Astrocyte (in vitro differentiated cells and primary cell): ENCODE measurements around the gene MPND. TPM values are rescaled to one million over a fixed set of nuclear protein-coding genes. Genes with fewer than 3 reads are reported as not detected.

Experiments
- DNase-seq: peaks from one replicate; pipeline ENCODE4 v3.0.0-alpha.2; 2010; ENCODE audit warnings: low read depth
- FAIRE-seq: peaks from 2 replicates; lab custom pipeline; 2011; peaks lifted over from hg19 to GRCh38; lab: Jason Lieb, UNC
- H2AFZ ChIP-seq: 2 replicates; pipeline ENCODE4 v1.6.0; 2012; ENCODE audit warnings: low read depth, low read length, inconsistent platforms
- H3K27ac ChIP-seq: 2 replicates; pipeline ENCODE4 v1.5.1; 2011; ENCODE audit warnings: low read depth, low read length, inconsistent platforms
- H3K27me3 ChIP-seq: 2 replicates; pipeline ENCODE4 v1.6.0; 2011; ENCODE audit warnings: low read length, inconsistent platforms; ENCODE audit not compliant: insufficient read depth
- H3K36me3 ChIP-seq: 2 replicates; pipeline ENCODE4 v1.5.1; 2011; ENCODE audit warnings: low read length, inconsistent platforms; ENCODE audit not compliant: insufficient read depth
- H3K4me1 ChIP-seq: 2 replicates; pipeline ENCODE4 v1.5.1; 2011; ENCODE audit warnings: low read length, inconsistent platforms; ENCODE audit not compliant: insufficient read depth
- H3K4me2 ChIP-seq: 2 replicates; pipeline ENCODE4 v1.6.0; 2012; ENCODE audit warnings: low read length, inconsistent platforms
- H3K4me3 ChIP-seq: 2 replicates; pipeline ENCODE4 v1.5.1; 2011; ENCODE audit warnings: low read depth, mild to moderate bottlenecking, low read length, inconsistent platforms; ENCODE audit not compliant: insufficient read depth
- H3K79me2 ChIP-seq: 2 replicates; pipeline ENCODE4 v1.6.0; 2012; ENCODE audit warnings: mild to moderate bottlenecking, low read length, inconsistent platforms; ENCODE audit not compliant: insufficient read depth
- H3K9ac ChIP-seq: 2 replicates; pipeline ENCODE4 v1.6.0; 2012; ENCODE audit warnings: mild to moderate bottlenecking, low read length, inconsistent platforms
- H3K9me3 ChIP-seq: 2 replicates; pipeline ENCODE4 v1.5.1; 2012; ENCODE audit warnings: low read depth, mild to moderate bottlenecking, low read length, inconsistent platforms; ENCODE audit not compliant: insufficient read depth
- H4K20me1 ChIP-seq: 2 replicates; pipeline ENCODE4 v1.6.0; 2012; ENCODE audit warnings: low read length, inconsistent platforms; ENCODE audit not compliant: insufficient read depth
- H3K27ac Mint-ChIP-seq: one replicate; pipeline ENCODE4 v1.8.0; 2021; ENCODE audit warnings: mild to moderate bottlenecking, mixed read lengths; ENCODE audit not compliant: unreplicated experiment
- H3K27me3 Mint-ChIP-seq: one replicate; pipeline ENCODE4 v1.8.0; 2021; ENCODE audit warnings: low read depth, mixed read lengths; ENCODE audit not compliant: unreplicated experiment
- H3K36me3 Mint-ChIP-seq: one replicate; pipeline ENCODE4 v1.8.0; 2021; ENCODE audit warnings: low read depth, mixed read lengths; ENCODE audit not compliant: unreplicated experiment
- H3K4me1 Mint-ChIP-seq: one replicate; pipeline ENCODE4 v1.8.0; 2021; ENCODE audit warnings: low read depth, mixed read lengths; ENCODE audit not compliant: unreplicated experiment
- H3K4me3 Mint-ChIP-seq: one replicate; pipeline ENCODE4 v1.8.0; 2021; ENCODE audit warnings: mild to moderate bottlenecking, moderate library complexity, mixed read lengths; ENCODE audit not compliant: unreplicated experiment
- H3K9me3 Mint-ChIP-seq: one replicate; pipeline ENCODE4 v1.8.0; 2021; ENCODE audit warnings: mild to moderate bottlenecking, mixed read lengths; ENCODE audit not compliant: unreplicated experiment
- CTCF ChIP-seq: IDR thresholded peaks from 2 replicates; pipeline ENCODE4 v1.5.1; 2011; ENCODE audit warnings: low read depth, mild to moderate bottlenecking, inconsistent platforms, low read length, moderate library complexity; ENCODE audit not compliant: insufficient read depth
- EZH2 ChIP-seq: IDR thresholded peaks from 2 replicates; pipeline ENCODE4 v1.6.1; 2012; ENCODE audit warnings: mild to moderate bottlenecking, low read length, inconsistent platforms; ENCODE audit not compliant: insufficient read depth
- total RNA-seq: library from RNA; stranded (reverse); gene quantifications from 2 replicates; pipeline ENCODE4 v1.2.1, GENCODE V29; 2021

The MPND gene
- total RNA-seq, 1 donor from 2014 or later, result 14.7 TPM

- Histone ChIP-seq H3K79me2 (peaks cover 13% of the 10 kb centered on the region), H2AFZ (no peak overlapping the region), H3K4me1 (no peaks in the 10 kb centered on the region), H3K4me2 (no peak overlapping the region), H3K27me3 (no peaks in the 10 kb centered on the region), H3K9ac (no peak overlapping the region), H3K9me3 (no peaks in the 10 kb centered on the region), H4K20me1 (peaks cover 48% of the 10 kb centered on the region), H3K27ac (no peak overlapping the region), H3K4me3 (no peak overlapping the region), H3K36me3 (peaks cover 6% of the 10 kb centered on the region)
- no peak for DNase-seq
- Mint-ChIP-seq H3K27me3 (no peaks in the 10 kb centered on the region), H3K4me1 (no peaks in the 10 kb centered on the region), H3K27ac (no peak overlapping the region), H3K36me3 (peaks cover 2% of the 10 kb centered on the region), H3K4me3 (peak overlapping the region; percentile 79), H3K9me3 (no peaks in the 10 kb centered on the region)
- TF ChIP-seq EZH2 (no peak), CTCF (no peak)
- FAIRE-seq, result no peak
Measured at GRCh38 chr19:4362101-4362828, 18.9 kb downstream of the MPND start.

- H3K4me2 ChIP-seq, result no peak overlapping the region
- no peak for TF ChIP-seq EZH2
- no peak for TF ChIP-seq CTCF
- H3K4me1 ChIP-seq, result no peaks in the 10 kb centered on the region
- peaks cover 6% of the 10 kb centered on the region for H3K36me3 ChIP-seq
- H3K27ac Mint-ChIP-seq, result no peak overlapping the region
- H2AFZ ChIP-seq, result no peak overlapping the region
- no peak overlapping the region for H3K9ac ChIP-seq
- no peak for DNase-seq
- FAIRE-seq, result no peak
- H3K9me3 Mint-ChIP-seq, result no peaks in the 10 kb centered on the region
- H3K9me3 ChIP-seq, result no peaks in the 10 kb centered on the region
- no peaks in the 10 kb centered on the region for H3K27me3 ChIP-seq
- no peak overlapping the region for H3K27ac ChIP-seq
- H3K4me3 Mint-ChIP-seq, result no peak overlapping the region
- peaks cover 55% of the 10 kb centered on the region for H4K20me1 ChIP-seq
- H3K4me3 ChIP-seq, result no peak overlapping the region
- peaks cover 2% of the 10 kb centered on the region for H3K36me3 Mint-ChIP-seq
- peaks cover 21% of the 10 kb centered on the region for H3K79me2 ChIP-seq
- H3K27me3 Mint-ChIP-seq, result no peaks in the 10 kb centered on the region
- no peaks in the 10 kb centered on the region for H3K4me1 Mint-ChIP-seq
Measured at GRCh38 chr19:4362831-4363545, 19.6 kb downstream of the MPND start.
